Measurements from ENCODE around the gene E2F7.
"Not testable (repeated sequence)": the region's sequence is repeated elsewhere in the genome, so short reads cannot be mapped to it uniquely, and the experiment has no call there.

The E2F7 gene

GRCh38 chr12:77079631-77080030 lies 14.3 kb upstream of the E2F7 start:
- no peaks in the 10 kb centered on the region for H3K9me3 Mint-ChIP-seq
- H3K27ac Mint-ChIP-seq, result no peak overlapping the region
- no peaks in the 10 kb centered on the region for H3K4me1 Mint-ChIP-seq (ENCODE audit: low read depth)
- peaks cover 21% of the 10 kb centered on the region for H3K27me3 Mint-ChIP-seq
- H3K4me3 Mint-ChIP-seq, result no peak overlapping the region
- no peak for DNase-seq
- H3K36me3 Mint-ChIP-seq (ENCODE audit: low read depth), result no peaks in the 10 kb centered on the region

- H3K36me3 Mint-ChIP-seq (ENCODE audit: low read depth), result no peaks in the 10 kb centered on the region
- H3K27ac Mint-ChIP-seq, result no peak overlapping the region
- no peak for DNase-seq
- H3K4me1 Mint-ChIP-seq (ENCODE audit: low read depth), result no peaks in the 10 kb centered on the region
- H3K27me3 Mint-ChIP-seq, result peaks cover 21% of the 10 kb centered on the region
- H3K4me3 Mint-ChIP-seq, result no peak overlapping the region
- H3K9me3 Mint-ChIP-seq, result no peaks in the 10 kb centered on the region
These were observed 12.9 kb upstream of the E2F7 start for GRCh38 chr12:77078231-77078630.

GRCh38 chr12:77076886-77077285 lies 11.5 kb upstream of the E2F7 start:
- Mint-ChIP-seq H3K4me3 (no peak overlapping the region), H3K27ac (no peak overlapping the region), H3K4me1 (ENCODE audit: low read depth) (no peaks in the 10 kb centered on the region), H3K27me3 (peaks cover 21% of the 10 kb centered on the region), H3K36me3 (ENCODE audit: low read depth) (no peaks in the 10 kb centered on the region), H3K9me3 (no peaks in the 10 kb centered on the region)
- no peak for DNase-seq

GRCh38 chr12:77073894-77074293 lies 8.5 kb upstream of the E2F7 start:
- peaks cover 20% of the 10 kb centered on the region for H3K27me3 Mint-ChIP-seq
- not testable (repeated sequence) for H3K4me3 Mint-ChIP-seq; H3K36me3 Mint-ChIP-seq (ENCODE audit: low read depth); DNase-seq; H3K4me1 Mint-ChIP-seq (ENCODE audit: low read depth); H3K9me3 Mint-ChIP-seq; H3K27ac Mint-ChIP-seq

GRCh38 chr12:77072833-77073495 lies 7.6 kb upstream of the E2F7 start:
- Mint-ChIP-seq H3K4me1 (ENCODE audit: low read depth) (no peaks in the 10 kb centered on the region), H3K4me3 (no peak overlapping the region), H3K27ac (no peak overlapping the region), H3K27me3 (peaks cover 18% of the 10 kb centered on the region), H3K36me3 (ENCODE audit: low read depth) (no peaks in the 10 kb centered on the region), H3K9me3 (no peaks in the 10 kb centered on the region)
- DNase-seq, result no peak

- Mint-ChIP-seq H3K9me3 (no peaks in the 10 kb centered on the region), H3K27me3 (peaks cover 16% of the 10 kb centered on the region), H3K4me1 (ENCODE audit: low read depth) (peaks cover 5% of the 10 kb centered on the region), H3K36me3 (ENCODE audit: low read depth) (no peaks in the 10 kb centered on the region), H3K4me3 (no peak overlapping the region), H3K27ac (no peak overlapping the region)
- DNase-seq, result no peak
These were observed 5.6 kb upstream of the E2F7 start for GRCh38 chr12:77070800-77071449.

- Mint-ChIP-seq H3K36me3 (ENCODE audit: low read depth) (no peaks in the 10 kb centered on the region), H3K9me3 (no peaks in the 10 kb centered on the region), H3K4me1 (ENCODE audit: low read depth) (peaks cover 7% of the 10 kb centered on the region), H3K4me3 (no peak overlapping the region), H3K27me3 (peaks cover 17% of the 10 kb centered on the region), H3K27ac (no peak overlapping the region)
- no peak for DNase-seq
These were observed 5.0 kb upstream of the E2F7 start for GRCh38 chr12:77070382-77070781.

- Mint-ChIP-seq H3K4me3 (peak overlapping the region; percentile 81), H3K4me1 (ENCODE audit: low read depth) (peaks cover 12% of the 10 kb centered on the region), H3K9me3 (no peaks in the 10 kb centered on the region), H3K27me3 (peaks cover 49% of the 10 kb centered on the region), H3K36me3 (ENCODE audit: low read depth) (peaks cover 9% of the 10 kb centered on the region), H3K27ac (no peak overlapping the region)
- DNase-seq, result no peak
These were observed 441 bp downstream of the E2F7 start for GRCh38 chr12:77064896-77065360.

GRCh38 chr12:77062846-77063461 lies 2.4 kb downstream of the E2F7 start:
- Mint-ChIP-seq H3K4me1 (ENCODE audit: low read depth) (peaks cover 12% of the 10 kb centered on the region), H3K4me3 (no peak overlapping the region), H3K27ac (no peak overlapping the region), H3K27me3 (peaks cover 42% of the 10 kb centered on the region), H3K36me3 (ENCODE audit: low read depth) (peaks cover 10% of the 10 kb centered on the region), H3K9me3 (no peaks in the 10 kb centered on the region)
- no peak for DNase-seq

GRCh38 chr12:77062396-77062795 lies 3.0 kb downstream of the E2F7 start:
- H3K27ac Mint-ChIP-seq, result no peak overlapping the region

GRCh38 chr12:77060883-77061240 lies 4.5 kb downstream of the E2F7 start:
- Mint-ChIP-seq H3K36me3 (ENCODE audit: low read depth) (peaks cover 10% of the 10 kb centered on the region), H3K4me1 (ENCODE audit: low read depth) (peaks cover 6% of the 10 kb centered on the region), H3K4me3 (no peak overlapping the region), H3K9me3 (no peaks in the 10 kb centered on the region), H3K27me3 (peaks cover 32% of the 10 kb centered on the region), H3K27ac (no peak overlapping the region)
- DNase-seq, result no peak

More at GRCh38 chr12:77062396-77062795, 3.0 kb downstream of the E2F7 start:
- Mint-ChIP-seq H3K9me3 (no peaks in the 10 kb centered on the region), H3K36me3 (ENCODE audit: low read depth) (peaks cover 10% of the 10 kb centered on the region), H3K4me3 (no peak overlapping the region), H3K27me3 (peaks cover 39% of the 10 kb centered on the region), H3K4me1 (ENCODE audit: low read depth) (peaks cover 12% of the 10 kb centered on the region)
- no peak for DNase-seq

- Mint-ChIP-seq H3K27ac (no peak overlapping the region), H3K36me3 (ENCODE audit: low read depth) (peaks cover 10% of the 10 kb centered on the region), H3K27me3 (peaks cover 32% of the 10 kb centered on the region), H3K9me3 (no peaks in the 10 kb centered on the region), H3K4me3 (no peak overlapping the region), H3K4me1 (ENCODE audit: low read depth) (peaks cover 4% of the 10 kb centered on the region)
- DNase-seq, result no peak
These were observed 5.1 kb downstream of the E2F7 start for GRCh38 chr12:77060136-77060882.

- peaks cover 24% of the 10 kb centered on the region for H3K27me3 Mint-ChIP-seq
- no peak for DNase-seq
- H3K4me3 Mint-ChIP-seq, result no peak overlapping the region
- no peaks in the 10 kb centered on the region for H3K4me1 Mint-ChIP-seq (ENCODE audit: low read depth)
- no peak overlapping the region for H3K27ac Mint-ChIP-seq
- H3K36me3 Mint-ChIP-seq (ENCODE audit: low read depth), result peaks cover 13% of the 10 kb centered on the region
- H3K9me3 Mint-ChIP-seq, result no peaks in the 10 kb centered on the region
These were observed 6.6 kb downstream of the E2F7 start for GRCh38 chr12:77058740-77059139.

- peaks cover 6% of the 10 kb centered on the region for H3K36me3 Mint-ChIP-seq (ENCODE audit: low read depth)
- H3K4me3 Mint-ChIP-seq, result no peak overlapping the region
- no peaks in the 10 kb centered on the region for H3K9me3 Mint-ChIP-seq
- H3K27ac Mint-ChIP-seq, result no peak overlapping the region
- H3K4me1 Mint-ChIP-seq (ENCODE audit: low read depth), result no peaks in the 10 kb centered on the region
- DNase-seq, result no peak
- no peaks in the 10 kb centered on the region for H3K27me3 Mint-ChIP-seq
These were observed 10.5 kb downstream of the E2F7 start for GRCh38 chr12:77054851-77055250.

Measured in activated T-cell treated with anti-CD3 and anti-CD28 coated beads, Interleukin-2, amount 50 U/mL, for 24 hours (primary cell).